Neural cell (in vitro differentiated cells): ENCODE measurements around the gene NRXN2.

ENCODE experiments used
- CTCF ChIP-seq: fragments of 450-650 bp; IDR thresholded peaks from 2 replicates; pipeline ENCODE4 v1.5.1; 2014; ENCODE audit warnings: antibody characterized with exemption, mild to moderate bottlenecking, moderate library complexity; ENCODE audit not compliant: poor library complexity, severe bottlenecking
- EP300 ChIP-seq: fragments of 450-650 bp; conservative IDR thresholded peaks from 2 replicates; pipeline ENCODE4 v1.6.1; 2014; ENCODE audit warnings: antibody characterized with exemption, mild to moderate bottlenecking, moderate library complexity; ENCODE audit not compliant: poor library complexity, severe bottlenecking
- EZH2 ChIP-seq: fragments of 200-600, 300-800 bp; shearing (Covaris generic), sonication (generic); IDR thresholded peaks from 2 replicates; pipeline ENCODE4 v1.6.1; 2014; ENCODE audit warnings: antibody characterized with exemption, low read length, borderline replicate concordance, mild to moderate bottlenecking; ENCODE audit not compliant: insufficient read depth, poor library complexity, severe bottlenecking
- MXI1 ChIP-seq: fragments of 450-650 bp; conservative IDR thresholded peaks from 2 replicates; pipeline ENCODE4 v1.6.1; 2014; ENCODE audit warnings: antibody characterized with exemption, mild to moderate bottlenecking; ENCODE audit not compliant: poor library complexity, severe bottlenecking
- POLR2AphosphoS5 ChIP-seq: IDR thresholded peaks from 2 replicates; pipeline ENCODE4 v1.6.1; 2012
- RAD21 ChIP-seq: fragments of 450-650 bp; conservative IDR thresholded peaks from 2 replicates; pipeline ENCODE4 v1.6.1; 2014; ENCODE audit warnings: antibody characterized with exemption, mild to moderate bottlenecking, moderate library complexity
- REST ChIP-seq: IDR thresholded peaks from 2 replicates; pipeline ENCODE4 v1.6.1; 2012; ENCODE audit warnings: borderline replicate concordance
- SMC3 ChIP-seq: fragments of 450-650 bp; conservative IDR thresholded peaks from 2 replicates; pipeline ENCODE4 v1.6.1; 2014; ENCODE audit warnings: antibody characterized with exemption, mild to moderate bottlenecking, moderate library complexity; ENCODE audit not compliant: poor library complexity
- TAF1 ChIP-seq: IDR thresholded peaks from 2 replicates; pipeline ENCODE4 v1.6.1; 2012; ENCODE audit warnings: low read depth

GRCh38 chr11:64670975-64671374 is 52.0 kb downstream of the NRXN2 start:
- TF ChIP-seq CTCF (no peak), MXI1 (no peak), POLR2AphosphoS5 (no peak), RAD21 (no peak), TAF1 (no peak), EZH2 (no peak), REST (no peak), EP300 (no peak), SMC3 (no peak)
